Smooth muscle cell (in vitro differentiated cells): ENCODE results near the gene ENAH. TPM values are rescaled to one million over a fixed set of nuclear protein-coding genes. Genes with fewer than 3 reads are reported as not detected.
"Not testable (repeated sequence)": the region's sequence is repeated elsewhere in the genome, so short reads cannot be mapped to it uniquely, and the experiment has no call there.

Experiments
- DNase-seq: peaks from one replicate; lab custom pipeline; 2025; ENCODE audit not compliant: unreplicated experiment; lab: John Stamatoyannopoulos, UW
- H2AFZ ChIP-seq: fragments of 200-600 bp; sonication (generic); 2 replicates; pipeline ENCODE4 v1.6.0; 2016; ENCODE audit warnings: antibody characterized with exemption, low read depth, mild to moderate bottlenecking
- H3F3A ChIP-seq: fragments of 200-600 bp; sonication (generic); 2 replicates; pipeline ENCODE4 v1.6.0; 2017; ENCODE audit warnings: antibody characterized with exemption, low read depth
- H3K27ac ChIP-seq: fragments of 200-600 bp; sonication (generic); 2 replicates; pipeline ENCODE4 v1.5.1; 2016; ENCODE audit warnings: low read depth, mild to moderate bottlenecking
- H3K27me3 ChIP-seq: fragments of 200-600 bp; sonication (generic); 2 replicates; pipeline ENCODE4 v1.6.1; 2016; ENCODE audit warnings: low read depth, mild to moderate bottlenecking
- H3K36me3 ChIP-seq: fragments of 200-600 bp; sonication (generic); 2 replicates; pipeline ENCODE4 v1.5.1; 2016; ENCODE audit warnings: low read depth
- H3K4me1 ChIP-seq: fragments of 200-600 bp; sonication (generic); 2 replicates; pipeline ENCODE4 v1.5.1; 2016; ENCODE audit warnings: low read depth
- H3K4me2 ChIP-seq: fragments of 200-600 bp; sonication (generic); 2 replicates; pipeline ENCODE4 v1.6.0; 2016; ENCODE audit warnings: mild to moderate bottlenecking
- H3K4me3 ChIP-seq: fragments of 200-600 bp; sonication (generic); 2 replicates; pipeline ENCODE4 v1.5.1; 2016; ENCODE audit warnings: mild to moderate bottlenecking
- H3K79me2 ChIP-seq: fragments of 200-600 bp; sonication (generic); 2 replicates; pipeline ENCODE4 v1.6.0; 2016; ENCODE audit warnings: low read depth, mild to moderate bottlenecking
- H3K9ac ChIP-seq: fragments of 200-600 bp; sonication (generic); 2 replicates; pipeline ENCODE4 v1.6.0; 2016; ENCODE audit warnings: low read depth
- H3K9me3 ChIP-seq: fragments of 200-600 bp; sonication (generic); replicated peaks from 2 replicates; pipeline ENCODE4 v1.5.1; 2016; ENCODE audit warnings: low read depth
- H4K20me1 ChIP-seq: fragments of 200-600 bp; sonication (generic); 2 replicates; pipeline ENCODE4 v1.6.0; 2016; ENCODE audit warnings: low read depth
- WGBS: methylation state at CpG from one replicate; pipeline ENCODE4 v1.1.7; 2016; ENCODE audit warnings: low lambda C conversion rate; 5-methylcytosine and 5-hydroxymethylcytosine counted together
- polyA plus RNA-seq: library from polyadenylated mRNA; unstranded; fragments of >200 nt; fragmentation: Nextera tagmentation; extraction: Ambion mirVana; gene quantifications from 2 replicates; pipeline ENCODE4 v1.2.1, GENCODE V29; 2016
- total RNA-seq: library from RNA; depleted of rRNA; stranded (reverse); fragments of >200 nt; gene quantifications from 2 replicates; pipeline ENCODE4 v1.2.3, GENCODE V29; 2014
- TF ChIP-seq, protein P1 (sequence below): fragments of 200-600 bp; sonication (generic); IDR thresholded peaks from 2 replicates; pipeline ENCODE4 v1.5.1; 2017; ENCODE audit warnings: borderline replicate concordance, mild to moderate bottlenecking, antibody characterized with exemption; ENCODE audit not compliant: insufficient read depth, poor library complexity, severe bottlenecking

ENAH gene
- total and polyA plus RNA-seq, 2 experiments from 2014 or later = 39.3 to 147 TPM

DNA sequence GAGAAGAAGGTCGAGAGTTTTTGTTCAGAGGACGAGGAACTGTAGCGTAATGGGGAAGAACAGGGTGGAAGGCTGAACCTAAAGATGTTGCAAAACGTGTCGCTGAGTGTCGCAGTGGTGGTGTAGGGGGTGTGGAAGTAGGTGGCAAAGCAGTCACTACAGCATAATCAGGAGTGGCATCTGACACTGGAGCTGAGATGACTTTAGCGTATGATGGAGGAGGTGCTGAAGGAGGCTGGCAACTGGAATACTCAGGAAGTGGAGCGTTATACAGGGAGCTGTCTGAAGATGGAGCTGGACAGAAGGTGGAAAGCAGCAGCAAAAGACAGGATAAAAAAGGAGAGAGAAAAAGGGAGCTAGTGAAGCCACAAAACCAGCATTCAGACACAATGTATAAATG lies 135.2 kb downstream of the ENAH start:
- WGBS = 92% methylated on average over 8 of the region's 8 CpGs
- DNase-seq = no peak
- H3K36me3 ChIP-seq = peaks cover 5% of the 10 kb centered on the region
- peaks cover 8% of the 10 kb centered on the region for H3F3A ChIP-seq
- H3K9me3 ChIP-seq = no peaks in the 10 kb centered on the region
- H3K4me2 ChIP-seq = no peak overlapping the region
- TF ChIP-seq, protein P1, sequence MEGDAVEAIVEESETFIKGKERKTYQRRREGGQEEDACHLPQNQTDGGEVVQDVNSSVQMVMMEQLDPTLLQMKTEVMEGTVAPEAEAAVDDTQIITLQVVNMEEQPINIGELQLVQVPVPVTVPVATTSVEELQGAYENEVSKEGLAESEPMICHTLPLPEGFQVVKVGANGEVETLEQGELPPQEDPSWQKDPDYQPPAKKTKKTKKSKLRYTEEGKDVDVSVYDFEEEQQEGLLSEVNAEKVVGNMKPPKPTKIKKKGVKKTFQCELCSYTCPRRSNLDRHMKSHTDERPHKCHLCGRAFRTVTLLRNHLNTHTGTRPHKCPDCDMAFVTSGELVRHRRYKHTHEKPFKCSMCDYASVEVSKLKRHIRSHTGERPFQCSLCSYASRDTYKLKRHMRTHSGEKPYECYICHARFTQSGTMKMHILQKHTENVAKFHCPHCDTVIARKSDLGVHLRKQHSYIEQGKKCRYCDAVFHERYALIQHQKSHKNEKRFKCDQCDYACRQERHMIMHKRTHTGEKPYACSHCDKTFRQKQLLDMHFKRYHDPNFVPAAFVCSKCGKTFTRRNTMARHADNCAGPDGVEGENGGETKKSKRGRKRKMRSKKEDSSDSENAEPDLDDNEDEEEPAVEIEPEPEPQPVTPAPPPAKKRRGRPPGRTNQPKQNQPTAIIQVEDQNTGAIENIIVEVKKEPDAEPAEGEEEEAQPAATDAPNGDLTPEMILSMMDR = no peak
- peaks cover 16% of the 10 kb centered on the region for H3K4me1 ChIP-seq
- no peak overlapping the region for H3K9ac ChIP-seq
- no peak overlapping the region for H3K4me3 ChIP-seq
- peaks cover 65% of the 10 kb centered on the region for H3K79me2 ChIP-seq
- no peak overlapping the region for H2AFZ ChIP-seq
- H3K27ac ChIP-seq = no peak overlapping the region
- H4K20me1 ChIP-seq = peaks cover 82% of the 10 kb centered on the region
- no peaks in the 10 kb centered on the region for H3K27me3 ChIP-seq

DNA sequence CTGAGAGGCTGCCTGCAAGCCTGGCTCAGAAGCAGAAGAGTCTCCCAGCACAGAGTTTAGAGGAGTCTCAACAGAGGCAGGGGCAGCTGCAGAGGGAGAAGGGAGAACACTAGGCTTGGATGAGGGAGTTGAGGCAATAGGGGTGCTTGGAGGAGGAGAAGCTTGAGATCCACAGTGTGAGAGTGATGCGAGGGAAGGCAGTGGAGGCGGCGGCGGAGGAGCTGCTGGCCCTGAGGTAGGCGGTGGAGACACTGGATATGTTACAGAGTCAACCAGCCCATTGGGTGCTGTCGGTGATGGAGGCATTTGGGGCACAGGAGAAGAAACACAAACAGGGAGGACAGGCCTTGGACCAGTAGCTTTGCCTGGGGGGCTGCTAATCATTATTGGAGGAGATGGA lies 135.7 kb downstream of the ENAH start:
- H3K79me2 ChIP-seq = peaks cover 62% of the 10 kb centered on the region
- H2AFZ ChIP-seq = no peak overlapping the region
- H3K4me2 ChIP-seq = no peak overlapping the region
- TF ChIP-seq, protein P1 = no peak
- H3K9me3 ChIP-seq = no peaks in the 10 kb centered on the region
- no peak overlapping the region for H3K4me3 ChIP-seq
- H3F3A ChIP-seq = peaks cover 8% of the 10 kb centered on the region
- H3K9ac ChIP-seq = no peak overlapping the region
- H3K4me1 ChIP-seq = peaks cover 16% of the 10 kb centered on the region
- no peak overlapping the region for H3K27ac ChIP-seq
- no peaks in the 10 kb centered on the region for H3K27me3 ChIP-seq
- no peak for DNase-seq
- H4K20me1 ChIP-seq = peaks cover 79% of the 10 kb centered on the region
- 98% methylated on average over 6 of the region's 6 CpGs for WGBS
- H3K36me3 ChIP-seq = peaks cover 5% of the 10 kb centered on the region

DNA sequence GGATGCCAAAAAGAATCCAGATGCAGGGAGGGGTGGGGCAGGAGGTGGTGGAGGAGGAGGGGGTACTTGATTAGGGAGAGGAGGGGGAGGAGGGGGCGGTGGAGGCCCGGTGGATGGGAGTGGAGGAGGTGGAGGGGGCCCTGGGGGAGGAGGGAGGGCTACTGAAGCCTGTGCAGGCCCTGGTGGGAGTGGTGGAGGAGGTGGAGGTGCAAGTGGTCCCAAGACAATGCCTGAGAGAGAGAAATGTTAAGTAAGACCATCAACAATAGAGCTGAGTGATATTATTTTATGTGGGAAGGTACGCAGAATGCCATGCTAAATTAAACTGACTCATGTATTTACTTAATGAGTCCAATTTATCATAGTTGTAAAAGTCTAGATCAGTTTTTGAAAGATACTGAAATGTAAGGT lies 138.2 kb downstream of the ENAH start:
- Histone ChIP-seq H3K9me3 (no peaks in the 10 kb centered on the region), H3K4me1 (peaks cover 19% of the 10 kb centered on the region), H4K20me1 (peaks cover 55% of the 10 kb centered on the region), H3K4me3 (no peak overlapping the region), H3K4me2 (no peak overlapping the region), H3F3A (peaks cover 10% of the 10 kb centered on the region), H3K9ac (no peak overlapping the region), H3K27me3 (no peaks in the 10 kb centered on the region), H3K79me2 (peaks cover 40% of the 10 kb centered on the region), H2AFZ (no peak overlapping the region), H3K27ac (no peak overlapping the region), H3K36me3 (peaks cover 5% of the 10 kb centered on the region)
- WGBS = 100% methylated on average over 1 of the region's 3 CpGs
- DNase-seq = no peak
- TF ChIP-seq, protein P1 = no peak

DNA sequence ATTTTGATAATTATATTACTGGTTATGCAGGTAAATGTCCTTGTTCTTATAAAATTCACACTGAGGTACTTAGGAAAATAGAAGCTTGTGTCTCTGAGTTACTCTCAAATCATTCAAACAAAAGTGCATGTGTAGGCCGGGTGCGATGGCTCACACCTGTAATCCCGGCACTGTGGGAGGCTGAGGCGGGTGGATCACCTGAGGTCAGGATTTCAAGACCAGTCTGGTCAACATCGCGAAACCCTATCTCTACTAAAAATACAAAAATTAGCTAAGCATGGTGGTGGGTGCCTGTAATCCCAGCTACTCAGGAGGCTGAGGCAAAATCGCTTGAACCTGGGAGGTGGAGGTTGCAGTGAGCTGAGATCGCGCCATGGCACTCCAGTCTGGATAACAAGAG lies 139.3 kb downstream of the ENAH start:
- not testable (repeated sequence) for H3K27ac ChIP-seq, H3K36me3 ChIP-seq, H2AFZ ChIP-seq, H3K4me3 ChIP-seq, H3K9ac ChIP-seq, H3F3A ChIP-seq, H3K9me3 ChIP-seq, H3K4me2 ChIP-seq, H3K27me3 ChIP-seq, DNase-seq
- Histone ChIP-seq H3K4me1 (peaks cover 26% of the 10 kb centered on the region), H4K20me1 (peaks cover 44% of the 10 kb centered on the region), H3K79me2 (peaks cover 35% of the 10 kb centered on the region)
- 96% methylated on average over 9 of the region's 9 CpGs for WGBS
